A549 (cell line): ENCODE measurements around the gene FAM53B. TPM values are rescaled to one million over a fixed set of nuclear protein-coding genes. Genes with fewer than 3 reads are reported as not detected.

ENCODE experiments used
- ATAC-seq, 2 experiments: fragments of 200-7000 bp in 1 of 2; fragments of >200 bp in 1 of 2; cut with Nextera tagmentation in 1 of 2; cut with Tn5 transposase in 1 of 2; 3 replicates each; pipeline versions ENCODE4 v1.8.0 to v1.9.1; 2018 to 2020; ENCODE audit warnings: mild to moderate bottlenecking in 1 of 2, moderate library complexity in 1 of 2
- CTCF ChIA-PET: fragments of 300-600 bp; sonication (Branson Sonifier 250); formaldehyde crosslinking; extraction: SDS; loops from one replicate; lab custom pipeline; 2021; ENCODE audit warnings: antibody characterized with exemption, inconsistent platforms; lab: Yijun Ruan, JAX
- POLR2A ChIA-PET: fragments of 350-600 bp; formaldehyde crosslinking; extraction: SDS; loops from one replicate; lab custom pipeline; 2021; ENCODE audit warnings: antibody characterized with exemption, inconsistent platforms; lab: Yijun Ruan, JAX
- DNase-seq, 2 experiments: peaks; one replicate each; pipeline versions ENCODE4 v3.0.0 to v3.0.0-alpha.2; 2011 to 2016; ENCODE audit warnings: low read depth in 1 of 2, low spot score in 1 of 2
- FAIRE-seq: peaks from 2 replicates; lab custom pipeline; 2011; peaks lifted over from hg19 to GRCh38; lab: Jason Lieb, UNC
- H3K27ac ChIP-seq, 2 experiments: fragments of >200 bp; sonication (Bioruptor Twin); formaldehyde crosslinking; 3 replicates each; pipeline ENCODE4 v1.5.1; 2016 to 2017
- H3K4me1 ChIP-seq: fragments of >200 bp; sonication (Bioruptor Twin); formaldehyde crosslinking; 3 replicates; pipeline ENCODE4 v1.6.1; 2016
- H3K4me2 ChIP-seq: fragments of >200 bp; sonication (Bioruptor Twin); formaldehyde crosslinking; 3 replicates; pipeline ENCODE4 v1.6.1; 2016
- H3K4me3 ChIP-seq: fragments of >200 bp; sonication (Bioruptor Twin); formaldehyde crosslinking; 3 replicates; pipeline ENCODE4 v1.5.1; 2016
- H3K9me3 ChIP-seq: fragments of >200 bp; sonication (Bioruptor Twin); formaldehyde crosslinking; 3 replicates; pipeline ENCODE4 v1.6.1; 2016
- CBX8 ChIP-seq: fragments of 200-600 bp; sonication (generic); IDR thresholded peaks from 2 replicates; pipeline ENCODE4 v1.6.1; 2016
- CEBPB ChIP-seq, 2 experiments: fragments of >200 bp in 1 of 2; sonication (Bioruptor Twin) in 1 of 2; formaldehyde crosslinking in 1 of 2; IDR thresholded peaks; 2 replicates each; pipeline ENCODE4 v1.6.1; 2012 to 2016
- EHF ChIP-seq: fragments of 250-450 bp; sonication (Bioruptor Pico); IDR thresholded peaks from 2 replicates; pipeline ENCODE4 v1.5.0; 2020; ENCODE audit warnings: mild to moderate bottlenecking
- EP300 ChIP-seq, 2 experiments: fragments of >200 bp; sonication (Bioruptor Twin); formaldehyde crosslinking; IDR thresholded peaks; 2 replicates in 1 of 2; 3 replicates in 1 of 2; pipeline ENCODE4 v1.6.1; 2016 to 2017
- FOXS1 ChIP-seq: fragments of 250-450 bp; sonication (Bioruptor Pico); IDR thresholded peaks from 2 replicates; pipeline ENCODE4 v1.5.0; 2020; ENCODE audit warnings: mild to moderate bottlenecking, moderate library complexity
- HEYL ChIP-seq: fragments of 250-450 bp; sonication (Bioruptor Pico); IDR thresholded peaks from 2 replicates; pipeline ENCODE4 v1.8.0; 2021; ENCODE audit warnings: mild to moderate bottlenecking, moderate library complexity
- NFE2L2 ChIP-seq: fragments of 150-350 bp; conservative IDR thresholded peaks from 2 replicates; pipeline ENCODE4 v1.6.1; 2014; ENCODE audit warnings: low read length
- POLR2AphosphoS2 ChIP-seq: conservative IDR thresholded peaks from 2 replicates; pipeline ENCODE4 v1.6.1; 2012; ENCODE audit warnings: low read length, improper control_type of control experiment, inconsistent platforms
- RARB ChIP-seq: fragments of 250-450 bp; sonication (Bioruptor Pico); IDR thresholded peaks from 2 replicates; pipeline ENCODE4 v1.8.0; 2021; ENCODE audit warnings: mild to moderate bottlenecking, moderate library complexity
- SMC3 ChIP-seq: fragments of >200 bp; sonication (Bioruptor Twin); formaldehyde crosslinking; IDR thresholded peaks from 3 replicates; pipeline ENCODE4 v1.6.1; 2018; ENCODE audit warnings: inconsistent platforms
- TP53 ChIP-seq: fragments of 250-450 bp; sonication (Bioruptor Pico); IDR thresholded peaks from 2 replicates; pipeline ENCODE4 v1.5.0; 2021; ENCODE audit warnings: mild to moderate bottlenecking, moderate library complexity
- WGBS: methylation state at CpG from one replicate; pipeline ENCODE4 v1.1.6; 2017; ENCODE audit errors: missing lambda C conversion rate; 5-methylcytosine and 5-hydroxymethylcytosine counted together
- polyA plus RNA-seq, 4 experiments: library from polyadenylated mRNA; depleted of rRNA in 3 of 4; stranded (reverse); fragments of >200 nt; fragmentation: RNase III in 1 of 4; extraction: RNeasy Plus Mini Kit Qiagen cat#74134 plus additional on column Dnase treatment in 1 of 4; gene quantifications; 2 replicates in 3 of 4; 3 replicates in 1 of 4; pipeline ENCODE4 v1.2.3, GENCODE V29; 2011 to 2017
- TF ChIP-seq, protein P1 (sequence below): fragments of 200-600 bp; sonication (generic); IDR thresholded peaks from 2 replicates; pipeline ENCODE4 v1.6.1; 2016; ENCODE audit warnings: antibody characterized with exemption, mild to moderate bottlenecking, moderate library complexity
- TF ChIP-seq, protein P2 (sequence below): fragments of >200 bp; sonication (Bioruptor Twin); formaldehyde crosslinking; IDR thresholded peaks from 2 replicates; pipeline ENCODE4 v1.6.1; 2016
- TF ChIP-seq, protein P3 (sequence below): IDR thresholded peaks from 2 replicates; pipeline ENCODE4 v1.6.1; 2012
- TF ChIP-seq, protein P4 (sequence below): IDR thresholded peaks from 2 replicates; pipeline ENCODE4 v1.6.1; 2012
- TF ChIP-seq, protein P5 (sequence below): fragments of >200 bp; sonication (Bioruptor Twin); formaldehyde crosslinking; IDR thresholded peaks from 3 replicates; pipeline ENCODE4 v1.6.1; 2016

The FAM53B gene
- polyA plus RNA-seq, 2 of the 4 experiments (the other 2 are of a cell fraction) = 5.1 to 8.5 TPM

DNA sequence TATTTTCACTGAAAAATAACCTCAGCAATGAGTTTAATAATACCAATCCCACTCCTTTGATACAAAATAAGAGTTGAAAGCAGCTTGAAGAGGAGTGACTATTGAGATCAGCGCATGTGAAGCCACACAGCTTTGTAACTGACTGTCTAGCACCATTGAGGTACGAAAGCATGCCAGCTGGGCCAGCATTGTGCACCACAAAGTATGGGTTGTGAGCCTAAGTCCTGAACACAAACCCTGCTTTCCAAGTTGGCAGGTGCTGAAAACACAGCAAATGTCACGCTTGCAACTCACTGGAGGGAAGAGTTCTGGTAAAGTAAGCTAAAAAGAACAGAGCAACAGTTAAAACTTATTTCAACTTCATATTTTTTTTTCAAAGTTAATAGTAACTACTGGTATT is 4.0 kb upstream of the FAM53B start:
- ChIA-PET POLR2A (no interaction called here), CTCF (interaction anchor here (1.2 to 5.3 kb wide), 5 partner anchors 9 to 754 kb away, joined by 3 to 40 read pairs (median 7); no protein-coding TSS in a partner anchor)
- no peak overlapping the region for H3K4me3 ChIP-seq
- ATAC-seq (no peak), FAIRE-seq (no peak), DNase-seq (no peak)
- no peak overlapping the region for H3K4me2 ChIP-seq
- H3K4me1 ChIP-seq = peaks cover 9% of the 10 kb centered on the region
- no peak overlapping the region for H3K27ac ChIP-seq
- H3K9me3 ChIP-seq = no peaks in the 10 kb centered on the region
- WGBS = 97% methylated on average over 3 of the region's 3 CpGs
- TF ChIP-seq, protein P1, sequence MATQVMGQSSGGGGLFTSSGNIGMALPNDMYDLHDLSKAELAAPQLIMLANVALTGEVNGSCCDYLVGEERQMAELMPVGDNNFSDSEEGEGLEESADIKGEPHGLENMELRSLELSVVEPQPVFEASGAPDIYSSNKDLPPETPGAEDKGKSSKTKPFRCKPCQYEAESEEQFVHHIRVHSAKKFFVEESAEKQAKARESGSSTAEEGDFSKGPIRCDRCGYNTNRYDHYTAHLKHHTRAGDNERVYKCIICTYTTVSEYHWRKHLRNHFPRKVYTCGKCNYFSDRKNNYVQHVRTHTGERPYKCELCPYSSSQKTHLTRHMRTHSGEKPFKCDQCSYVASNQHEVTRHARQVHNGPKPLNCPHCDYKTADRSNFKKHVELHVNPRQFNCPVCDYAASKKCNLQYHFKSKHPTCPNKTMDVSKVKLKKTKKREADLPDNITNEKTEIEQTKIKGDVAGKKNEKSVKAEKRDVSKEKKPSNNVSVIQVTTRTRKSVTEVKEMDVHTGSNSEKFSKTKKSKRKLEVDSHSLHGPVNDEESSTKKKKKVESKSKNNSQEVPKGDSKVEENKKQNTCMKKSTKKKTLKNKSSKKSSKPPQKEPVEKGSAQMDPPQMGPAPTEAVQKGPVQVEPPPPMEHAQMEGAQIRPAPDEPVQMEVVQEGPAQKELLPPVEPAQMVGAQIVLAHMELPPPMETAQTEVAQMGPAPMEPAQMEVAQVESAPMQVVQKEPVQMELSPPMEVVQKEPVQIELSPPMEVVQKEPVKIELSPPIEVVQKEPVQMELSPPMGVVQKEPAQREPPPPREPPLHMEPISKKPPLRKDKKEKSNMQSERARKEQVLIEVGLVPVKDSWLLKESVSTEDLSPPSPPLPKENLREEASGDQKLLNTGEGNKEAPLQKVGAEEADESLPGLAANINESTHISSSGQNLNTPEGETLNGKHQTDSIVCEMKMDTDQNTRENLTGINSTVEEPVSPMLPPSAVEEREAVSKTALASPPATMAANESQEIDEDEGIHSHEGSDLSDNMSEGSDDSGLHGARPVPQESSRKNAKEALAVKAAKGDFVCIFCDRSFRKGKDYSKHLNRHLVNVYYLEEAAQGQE = peak; percentile 53; the same call in 1 of the 2 replicates
- TF ChIP-seq, protein P2, sequence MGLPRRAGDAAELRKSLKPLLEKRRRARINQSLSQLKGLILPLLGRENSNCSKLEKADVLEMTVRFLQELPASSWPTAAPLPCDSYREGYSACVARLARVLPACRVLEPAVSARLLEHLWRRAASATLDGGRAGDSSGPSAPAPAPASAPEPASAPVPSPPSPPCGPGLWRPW = no peak

DNA sequence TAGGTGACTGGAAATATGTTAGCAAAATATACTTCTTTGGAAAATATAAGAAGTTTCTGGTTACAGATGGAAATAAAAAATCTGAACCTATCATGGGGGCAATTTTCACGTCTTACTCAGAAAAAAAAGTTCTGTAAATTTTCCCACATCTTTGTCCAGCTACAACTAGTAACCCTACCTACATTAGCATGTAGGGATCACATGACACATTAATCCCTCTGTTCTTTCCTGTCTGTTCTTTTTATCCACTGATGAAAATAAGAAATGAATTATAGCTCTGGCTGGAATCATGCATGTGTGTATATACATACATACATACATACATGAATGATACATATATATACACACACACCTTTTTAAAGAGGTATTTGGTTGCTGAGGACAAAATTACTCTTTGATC is 3.6 kb upstream of the FAM53B start:
- DNase-seq (no peak), ATAC-seq (no peak), FAIRE-seq (no peak)
- Histone ChIP-seq H3K4me3 (no peak overlapping the region), H3K9me3 (no peaks in the 10 kb centered on the region), H3K27ac (no peak overlapping the region), H3K4me2 (no peak overlapping the region), H3K4me1 (peaks cover 9% of the 10 kb centered on the region)
- CTCF ChIA-PET = interaction anchor here (1.2 to 5.3 kb wide), 5 partner anchors 9 to 753 kb away, joined by 3 to 40 read pairs (median 7); no protein-coding TSS in a partner anchor
- 91% methylated on average over 1 of the region's 1 CpG for WGBS
- TF ChIP-seq HEYL (CRISPR knock-in tag) = no peak
- no peak for TF ChIP-seq RARB (CRISPR knock-in tag)
- TF ChIP-seq POLR2AphosphoS2 = no peak
- TF ChIP-seq, protein P3, sequence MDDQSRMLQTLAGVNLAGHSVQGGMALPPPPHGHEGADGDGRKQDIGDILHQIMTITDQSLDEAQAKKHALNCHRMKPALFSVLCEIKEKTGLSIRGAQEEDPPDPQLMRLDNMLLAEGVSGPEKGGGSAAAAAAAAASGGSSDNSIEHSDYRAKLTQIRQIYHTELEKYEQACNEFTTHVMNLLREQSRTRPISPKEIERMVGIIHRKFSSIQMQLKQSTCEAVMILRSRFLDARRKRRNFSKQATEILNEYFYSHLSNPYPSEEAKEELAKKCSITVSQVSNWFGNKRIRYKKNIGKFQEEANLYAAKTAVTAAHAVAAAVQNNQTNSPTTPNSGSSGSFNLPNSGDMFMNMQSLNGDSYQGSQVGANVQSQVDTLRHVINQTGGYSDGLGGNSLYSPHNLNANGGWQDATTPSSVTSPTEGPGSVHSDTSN = no peak
- TF ChIP-seq EP300 (IDR thresholded peaks at IDR 0.05) = no peak
- TF ChIP-seq, protein P4, sequence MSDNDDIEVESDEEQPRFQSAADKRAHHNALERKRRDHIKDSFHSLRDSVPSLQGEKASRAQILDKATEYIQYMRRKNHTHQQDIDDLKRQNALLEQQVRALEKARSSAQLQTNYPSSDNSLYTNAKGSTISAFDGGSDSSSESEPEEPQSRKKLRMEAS = no peak
- TF ChIP-seq TP53 (CRISPR knock-in tag) = no peak
- TF ChIP-seq, protein P1 = no peak
- TF ChIP-seq, protein P5, sequence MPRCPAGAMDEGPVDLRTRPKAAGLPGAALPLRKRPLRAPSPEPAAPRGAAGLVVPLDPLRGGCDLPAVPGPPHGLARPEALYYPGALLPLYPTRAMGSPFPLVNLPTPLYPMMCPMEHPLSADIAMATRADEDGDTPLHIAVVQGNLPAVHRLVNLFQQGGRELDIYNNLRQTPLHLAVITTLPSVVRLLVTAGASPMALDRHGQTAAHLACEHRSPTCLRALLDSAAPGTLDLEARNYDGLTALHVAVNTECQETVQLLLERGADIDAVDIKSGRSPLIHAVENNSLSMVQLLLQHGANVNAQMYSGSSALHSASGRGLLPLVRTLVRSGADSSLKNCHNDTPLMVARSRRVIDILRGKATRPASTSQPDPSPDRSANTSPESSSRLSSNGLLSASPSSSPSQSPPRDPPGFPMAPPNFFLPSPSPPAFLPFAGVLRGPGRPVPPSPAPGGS = no peak
- no peak for TF ChIP-seq CBX8
- no peak for TF ChIP-seq NFE2L2
- no peak for TF ChIP-seq SMC3
- no peak for TF ChIP-seq CEBPB (IDR thresholded peaks at IDR 0.05)
- no peak for TF ChIP-seq FOXS1 (CRISPR knock-in tag)
- TF ChIP-seq EHF = no peak
- POLR2A ChIA-PET = no interaction called here
